Endothelial cell of umbilical vein (primary cell): ENCODE results near the gene TRIM29. TPM values are rescaled to one million over a fixed set of nuclear protein-coding genes. Genes with fewer than 3 reads are reported as not detected.

ENCODE experiments used
- BruUV-seq: library from RNA; stranded (reverse); fragments of 400-500 nt; replicated peaks from 2 replicates; lab custom pipeline; 2021; lab: Mats Ljungman, UMichigan
- CTCF ChIA-PET: fragments of 300-600, 350-600 bp; sonication (Branson Sonifier 250); formaldehyde crosslinking; loops from one replicate; lab custom pipeline; 2021; ENCODE audit warnings: antibody characterized with exemption, inconsistent platforms; lab: Charles Lee
- POLR2A ChIA-PET: fragments of 300-600, 350-600 bp; sonication (Branson Sonifier 250); formaldehyde crosslinking; loops from one replicate; lab custom pipeline; 2021; ENCODE audit warnings: antibody characterized with exemption, inconsistent platforms; lab: Charles Lee
- DNase-seq: peaks from one replicate; pipeline ENCODE4 v3.0.0-alpha.2; 2011; ENCODE audit warnings: low read depth, low spot score
- FAIRE-seq: peaks from 2 replicates; lab custom pipeline; 2011; peaks lifted over from hg19 to GRCh38; lab: Jason Lieb, UNC
- H2AFZ ChIP-seq: 2 replicates; pipeline ENCODE4 v1.6.0; 2012; ENCODE audit warnings: low read depth, low read length, control low read depth, inconsistent platforms
- H3K27ac ChIP-seq: 2 replicates; pipeline ENCODE4 v1.5.1; 2011; ENCODE audit warnings: low read depth, mild to moderate bottlenecking, control low read depth, low read length, moderate library complexity; ENCODE audit not compliant: insufficient read depth
- H3K27me3 ChIP-seq, 2 experiments: 2 replicates each; pipeline versions ENCODE4 v1.6.0 to v1.6.1; 2011; ENCODE audit warnings: low read length in 2 of 2, mixed read lengths in 1 of 2; ENCODE audit not compliant: control insufficient read depth in 2 of 2, insufficient read depth in 2 of 2
- H3K36me3 ChIP-seq, 2 experiments: 2 replicates in 1 of 2; 3 replicates in 1 of 2; pipeline ENCODE4 v1.5.1; 2011; ENCODE audit warnings: low read length in 2 of 2, mild to moderate bottlenecking in 1 of 2, moderate library complexity in 1 of 2; ENCODE audit not compliant: control insufficient read depth in 2 of 2, insufficient read depth in 2 of 2; ENCODE audit errors: extremely low read depth in 1 of 2
- H3K4me1 ChIP-seq: 3 replicates; pipeline ENCODE4 v1.5.1; 2011; ENCODE audit warnings: mild to moderate bottlenecking, low read length; ENCODE audit not compliant: control insufficient read depth, insufficient read depth; ENCODE audit errors: extremely low read depth
- H3K4me2 ChIP-seq: 2 replicates; pipeline ENCODE4 v1.6.1; 2011; ENCODE audit warnings: low read length, control low read depth, mixed read lengths; ENCODE audit not compliant: insufficient read depth
- H3K4me3 ChIP-seq, 3 experiments: fragments of 200-600 bp in 1 of 3; sonication (generic), shearing (Covaris generic) in 1 of 3; replicated peaks in 1 of 3; 2 replicates each; pipeline ENCODE4 v1.5.1; 2011 to 2016; ENCODE audit warnings: control low read depth in 3 of 3, low read length in 3 of 3, mild to moderate bottlenecking in 2 of 3, inconsistent platforms in 1 of 3, low read depth in 1 of 3, moderate library complexity in 1 of 3; ENCODE audit not compliant: insufficient read depth in 1 of 3
- H3K79me2 ChIP-seq: 2 replicates; pipeline ENCODE4 v1.6.0; 2012; ENCODE audit warnings: low read length, inconsistent platforms; ENCODE audit not compliant: control insufficient read depth, insufficient read depth
- H3K9ac ChIP-seq: replicated peaks from 2 replicates; pipeline ENCODE3; 2011; ENCODE audit warnings: low read length, control low read depth; ENCODE audit not compliant: insufficient read depth; ENCODE audit errors: extremely low read depth
- H3K9me1 ChIP-seq: replicated peaks from 3 replicates; pipeline ENCODE4 v1.6.0; 2011; ENCODE audit warnings: mild to moderate bottlenecking, low read length; ENCODE audit not compliant: control insufficient read depth, insufficient read depth; ENCODE audit errors: extremely low read depth
- H3K9me3 ChIP-seq: replicated peaks from 2 replicates; pipeline ENCODE4 v1.5.1; 2012; ENCODE audit warnings: low read length, inconsistent platforms; ENCODE audit not compliant: control insufficient read depth, insufficient read depth
- H4K20me1 ChIP-seq: replicated peaks from 2 replicates; pipeline ENCODE3; 2011; ENCODE audit warnings: mild to moderate bottlenecking, low read length; ENCODE audit not compliant: control insufficient read depth, insufficient read depth; ENCODE audit errors: extremely low read depth
- CTCF ChIP-seq, 2 donors: IDR thresholded peaks; 1 replicate in 1 of 2; 2 replicates in 1 of 2; pipeline ENCODE4 v1.5.1; 2011; ENCODE audit warnings: low read length in 2 of 2, mild to moderate bottlenecking in 2 of 2, moderate library complexity in 2 of 2, control low read depth in 1 of 2, inconsistent platforms in 1 of 2, low read depth in 1 of 2; ENCODE audit not compliant: insufficient read depth in 1 of 2; ENCODE audit errors: extremely low read depth in 1 of 2
- EZH2 ChIP-seq: IDR thresholded peaks from 2 replicates; pipeline ENCODE4 v1.6.1; 2012; ENCODE audit warnings: borderline replicate concordance, low read depth, mild to moderate bottlenecking, moderate library complexity, low read length, inconsistent platforms; ENCODE audit not compliant: severe bottlenecking
- FOS ChIP-seq: IDR thresholded peaks from 2 replicates; pipeline ENCODE4 v1.6.1; 2011; ENCODE audit warnings: mild to moderate bottlenecking, low read length, moderate library complexity, borderline replicate concordance; ENCODE audit not compliant: insufficient read depth
- GATA2 ChIP-seq: IDR thresholded peaks from 2 replicates; pipeline ENCODE4 v1.7.0; 2011; ENCODE audit warnings: low read depth, mild to moderate bottlenecking, moderate library complexity, mixed read lengths, low read length; ENCODE audit not compliant: insufficient read length, insufficient read depth
- JUN ChIP-seq: IDR thresholded peaks from 2 replicates; pipeline ENCODE4 v1.6.1; 2011; ENCODE audit warnings: borderline replicate concordance, low read depth; ENCODE audit not compliant: insufficient read length, insufficient read depth
- MAX ChIP-seq: IDR thresholded peaks from 2 replicates; pipeline ENCODE4 v1.6.1; 2011; ENCODE audit not compliant: insufficient read depth, insufficient read length
- MYC ChIP-seq: IDR thresholded peaks from one replicate; pipeline ENCODE4 v1.6.1; 2011; ENCODE audit warnings: mild to moderate bottlenecking, low read depth, low read length
- POLR2A ChIP-seq: IDR thresholded peaks from 2 replicates; pipeline ENCODE4 v1.6.1; 2012; ENCODE audit warnings: low read depth, mild to moderate bottlenecking, control low read depth, low read length
- POLR2AphosphoS5 ChIP-seq: IDR thresholded peaks from 2 replicates; pipeline ENCODE4 v1.6.1; 2012; ENCODE audit warnings: low read depth, mild to moderate bottlenecking, control low read depth, low read length, moderate library complexity; ENCODE audit not compliant: insufficient read depth
- dilution Hi-C: fragments of 300-500 bp; cut with MboI; formaldehyde crosslinking; loops from one replicate; pipeline ENCODE4 v1.15.0; 2019; ENCODE audit warnings: low sequenced_read_pairs; ENCODE audit not compliant: extremely low pct_ligation_motif_present
- intact Hi-C: fragments of 100-400 bp; cut with micrococcal nuclease; formaldehyde crosslinking; loops from one replicate; pipeline ENCODE4 v1.10.0; 2022
- polyA plus RNA-seq, 4 experiments: library from polyadenylated mRNA; depleted of rRNA in 3 of 4; stranded (reverse) in 3 of 4; unstranded in 1 of 4; fragments of >200 nt; gene quantifications; 2 replicates each; pipeline versions ENCODE4 v1.2.1 to v1.2.3, GENCODE V29; 2011 to 2012; ENCODE audit warnings: missing spikeins in 1 of 4
- total RNA-seq: library from RNA; stranded (reverse); gene quantifications from 2 replicates; pipeline ENCODE4 v1.2.3, GENCODE V29; 2021

TRIM29 gene
- total and polyA plus RNA-seq, 2 donors (not counting 3 experiments of a cell fraction or from before 2014, with no cell fraction given) = not detected

GRCh38 chr11:120185706-120186455, 48.0 kb upstream of the TRIM29 start:
- peaks cover 6 to 8% of the 10 kb centered on the region in 2 experiments for H3K27me3 ChIP-seq
- no peaks in the 10 kb centered on the region for H3K79me2 ChIP-seq
- POLR2A ChIA-PET = no interaction called here
- H2AFZ ChIP-seq = no peak overlapping the region
- DNase-seq (no peak), FAIRE-seq (no peak)
- CTCF ChIA-PET = interaction anchor here (1.0 to 1.8 kb wide), 2 partner anchors 17 to 43 kb away, joined by 3 to 5 read pairs; no protein-coding TSS in a partner anchor
- H4K20me1 ChIP-seq = no peaks in the 10 kb centered on the region
- no peaks in the 10 kb centered on the region for H3K9me1 ChIP-seq
- no peak overlapping the region for H3K4me2 ChIP-seq
- no TSS peak for BruUV-seq
- TF ChIP-seq GATA2 (no peak), POLR2A (no peak), FOS (no peak), EZH2 (no peak), MYC (no peak), CTCF (IDR thresholded peaks at IDR 0.05; ENCODE audit: extremely low read depth in 1 of 2, insufficient read depth in 1 of 2, low read depth in 1 of 2, low read length in 2 of 2) (no peak), POLR2AphosphoS5 (no peak), JUN (no peak), MAX (no peak)
- no peak overlapping the region for H3K9ac ChIP-seq
- H3K4me1 ChIP-seq = no peaks in the 10 kb centered on the region
- dilution Hi-C loops (no loop called here), intact Hi-C loops (no loop called here)
- H3K4me3 ChIP-seq = no peak overlapping the region
- no peak overlapping the region for H3K27ac ChIP-seq
- no peaks in the 10 kb centered on the region for H3K36me3 ChIP-seq
- no peaks in the 10 kb centered on the region for H3K9me3 ChIP-seq
